HG02840 (cell line): ENCODE results near the gene HIVEP3.

Experiments
- ATAC-seq: cut with Tn5 transposase; IDR thresholded peaks from one replicate; pipeline ENCODE4 v1.9.1; 2021; ENCODE audit warnings: mild to moderate bottlenecking, moderate library complexity, moderate number of reproducible peaks; ENCODE audit not compliant: unreplicated experiment, low FRiP score

The HIVEP3 gene

GRCh38 chr1:41719590-41719989 lies 199.1 kb downstream of the HIVEP3 start:
- no peak for ATAC-seq

DNA sequence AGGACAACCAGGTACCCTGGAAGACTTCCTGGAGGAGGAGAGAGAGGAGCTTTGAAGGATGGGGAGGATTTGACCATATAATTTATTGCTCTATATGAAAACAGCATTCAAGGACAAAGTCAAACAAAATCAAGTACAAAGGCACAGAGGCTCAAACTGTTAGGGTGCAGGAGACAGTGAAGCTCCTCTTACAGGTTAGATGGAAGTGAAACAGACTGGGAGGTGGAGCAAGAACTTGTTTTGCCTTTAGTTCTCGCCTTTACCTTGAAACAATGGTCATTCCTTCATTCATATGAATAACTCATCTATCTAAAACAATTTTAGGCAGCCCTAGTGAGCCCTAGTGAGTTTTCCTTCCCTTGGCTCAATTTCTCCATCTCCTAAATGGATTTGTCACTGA lies 199.6 kb downstream of the HIVEP3 start:
- no peak for ATAC-seq

- ATAC-seq = no peak
Measured at GRCh38 chr1:41718497-41718896, 200.2 kb downstream of the HIVEP3 start.

DNA sequence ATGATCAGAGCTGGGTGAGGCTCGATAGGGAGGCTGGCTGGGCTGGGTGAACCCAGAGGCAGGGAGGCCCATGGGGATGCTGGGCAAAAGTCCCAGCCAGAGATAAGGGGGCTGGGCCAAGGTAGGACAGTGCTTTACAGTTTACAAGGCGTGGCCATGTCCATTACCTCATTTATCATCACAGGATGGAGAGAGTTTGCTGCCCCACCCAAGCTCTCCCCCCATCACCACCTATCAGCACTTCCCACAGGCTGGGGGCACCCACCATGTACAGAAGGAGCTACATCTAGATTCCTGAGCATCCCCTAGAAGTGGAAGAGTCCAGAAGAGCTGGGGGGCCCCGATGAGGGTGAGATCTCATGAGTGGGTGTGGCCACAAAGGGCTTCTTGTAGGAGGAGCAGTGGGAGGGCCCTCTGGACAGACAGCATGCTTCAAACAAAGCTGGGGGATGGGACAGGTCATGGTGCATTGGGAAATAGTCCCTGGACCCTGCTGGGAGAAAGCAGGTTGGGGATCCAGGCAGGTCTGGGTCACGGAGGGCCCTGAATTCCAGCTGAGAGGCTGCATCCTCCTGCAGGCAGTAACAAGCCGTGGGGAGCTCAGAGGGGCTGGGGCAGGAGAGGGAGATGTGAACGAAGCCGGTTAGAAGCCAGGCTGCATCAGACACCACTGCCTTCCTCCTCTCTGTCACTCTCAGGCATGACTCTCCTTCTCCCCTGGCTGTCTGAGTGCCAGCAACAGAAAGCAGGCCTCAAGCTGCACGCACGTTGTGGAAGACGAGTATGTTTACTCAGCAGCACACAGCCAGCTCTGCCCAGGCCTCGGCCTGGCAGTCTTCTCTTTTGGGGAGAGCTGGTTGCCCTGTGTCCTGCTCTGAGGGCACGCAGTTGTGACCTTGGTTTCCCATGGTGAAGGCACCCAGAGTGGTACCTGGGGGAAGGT lies 202.3 kb downstream of the HIVEP3 start:
- ATAC-seq = no peak

- ATAC-seq = no peak
Measured at GRCh38 chr1:41715441-41716095, 203.2 kb downstream of the HIVEP3 start.

GRCh38 chr1:41714638-41715389 lies 203.9 kb downstream of the HIVEP3 start:
- ATAC-seq = no peak

DNA sequence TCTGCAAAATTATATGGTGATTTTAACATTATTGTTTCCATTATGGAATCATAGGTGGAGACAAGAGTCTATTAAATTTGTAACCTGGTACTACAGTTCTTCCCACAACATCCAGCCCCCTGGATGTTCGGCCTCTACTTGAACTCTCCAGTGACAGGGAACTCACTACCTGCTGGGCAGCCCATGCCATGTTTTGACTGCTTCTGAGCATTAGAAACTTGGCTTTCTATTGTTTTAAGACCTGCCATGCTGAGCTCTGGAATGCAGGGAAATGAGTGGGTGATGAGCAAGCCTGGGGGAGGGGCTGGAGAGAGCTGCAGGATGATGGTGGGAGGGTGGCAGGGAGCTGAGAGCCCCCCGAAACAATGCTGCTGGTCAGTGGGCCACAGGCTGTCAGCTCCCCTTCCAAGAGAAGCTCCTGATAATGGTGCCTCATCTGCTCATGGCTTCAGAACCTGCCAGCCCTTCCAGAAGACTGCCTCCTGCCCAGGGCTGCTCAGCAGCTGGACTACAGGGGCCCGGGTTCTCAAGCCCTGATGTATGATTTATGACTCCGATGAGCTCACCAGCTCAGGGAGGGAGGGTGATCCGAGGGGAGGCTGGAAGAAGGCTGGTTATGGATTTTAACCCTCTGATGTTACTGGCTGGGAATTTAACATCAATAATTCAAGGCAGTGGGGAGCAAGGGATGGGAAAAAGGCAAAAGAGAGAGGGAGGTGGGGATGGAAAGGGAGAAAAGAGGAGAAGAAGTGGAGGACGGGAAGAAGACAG lies 205.0 kb downstream of the HIVEP3 start:
- no peak for ATAC-seq

- ATAC-seq = no peak
Measured at GRCh38 chr1:41713141-41713540, 205.6 kb downstream of the HIVEP3 start.

DNA sequence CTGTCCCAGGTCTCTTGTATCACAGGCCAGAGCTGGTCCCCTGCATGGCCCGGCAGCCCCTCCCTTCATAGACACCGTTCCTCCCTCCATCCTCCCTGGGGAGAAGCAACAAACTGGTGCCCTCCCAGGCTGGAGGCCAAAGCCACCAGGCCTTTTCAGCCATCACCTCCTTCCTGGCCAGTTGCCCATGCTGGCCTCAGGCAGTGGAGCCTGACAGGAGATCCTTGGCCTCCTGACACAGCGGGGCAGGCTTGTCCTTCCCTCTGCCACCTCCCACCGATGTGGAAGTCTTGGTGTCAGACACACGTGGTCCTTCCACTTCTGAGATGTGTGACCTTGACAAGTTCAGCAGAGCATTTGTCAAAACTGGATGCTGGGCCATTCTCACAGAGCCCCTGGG lies 206.0 kb downstream of the HIVEP3 start:
- no peak for ATAC-seq

DNA sequence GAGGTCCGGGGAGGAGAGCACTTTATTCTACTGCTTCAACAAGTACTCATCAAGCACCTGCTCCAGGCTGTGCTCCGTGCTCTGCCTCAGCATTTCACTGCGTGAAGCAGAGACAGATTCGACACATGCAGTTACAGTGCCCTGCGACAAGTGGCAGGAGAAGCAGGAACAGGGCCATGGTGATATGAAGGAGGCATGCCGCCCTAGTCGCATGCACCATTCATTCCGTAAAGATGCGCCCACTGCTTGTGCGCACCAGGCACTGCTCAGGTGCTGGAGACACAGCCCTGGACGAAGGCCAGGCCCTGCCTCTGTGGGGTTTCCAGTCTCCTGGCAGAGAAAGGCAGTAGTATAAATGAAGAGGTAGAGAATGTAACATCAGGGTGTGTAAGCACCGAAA lies 206.6 kb downstream of the HIVEP3 start:
- no peak for ATAC-seq

DNA sequence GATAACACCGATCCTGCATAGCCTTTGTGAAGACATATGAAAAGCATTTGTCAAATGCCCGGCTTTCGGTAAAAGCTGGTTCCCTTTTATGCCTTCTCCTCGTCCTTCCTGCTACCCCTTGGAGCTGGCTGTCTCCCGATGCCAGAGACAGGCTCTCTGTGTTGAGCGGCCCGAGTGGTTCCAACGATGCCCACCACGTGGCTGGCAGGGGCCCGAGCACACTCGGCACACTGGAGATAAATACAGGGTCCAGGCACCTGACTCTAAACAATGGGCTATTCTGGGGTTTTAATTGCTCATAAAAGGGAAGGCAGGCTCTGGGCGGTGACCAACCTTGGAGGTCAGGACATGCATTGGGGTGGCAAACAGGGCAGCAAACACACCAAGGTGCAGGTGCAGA lies 207.1 kb downstream of the HIVEP3 start:
- no peak for ATAC-seq

DNA sequence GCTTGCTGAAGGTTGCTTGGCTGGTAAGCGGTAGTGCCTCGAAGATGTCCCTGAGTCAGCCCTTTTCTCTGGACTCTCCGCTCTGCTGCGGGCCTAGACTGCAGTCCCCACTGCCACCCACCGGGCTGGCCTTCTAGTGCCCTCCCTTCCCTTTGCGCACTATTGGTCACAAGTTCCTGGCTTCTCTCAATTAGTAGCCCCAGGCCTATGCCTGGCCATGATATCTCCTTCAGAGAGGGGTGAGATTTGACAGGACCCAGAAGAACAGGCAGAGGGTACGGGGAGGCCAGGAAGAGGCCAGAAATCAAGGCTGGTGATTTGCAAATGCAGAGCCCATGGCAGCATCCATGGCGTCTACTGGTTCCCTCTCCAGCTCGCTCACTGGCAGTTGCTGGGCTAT lies 207.7 kb downstream of the HIVEP3 start:
- ATAC-seq = no peak

GRCh38 chr1:41709873-41710272 lies 208.8 kb downstream of the HIVEP3 start:
- no peak for ATAC-seq

DNA sequence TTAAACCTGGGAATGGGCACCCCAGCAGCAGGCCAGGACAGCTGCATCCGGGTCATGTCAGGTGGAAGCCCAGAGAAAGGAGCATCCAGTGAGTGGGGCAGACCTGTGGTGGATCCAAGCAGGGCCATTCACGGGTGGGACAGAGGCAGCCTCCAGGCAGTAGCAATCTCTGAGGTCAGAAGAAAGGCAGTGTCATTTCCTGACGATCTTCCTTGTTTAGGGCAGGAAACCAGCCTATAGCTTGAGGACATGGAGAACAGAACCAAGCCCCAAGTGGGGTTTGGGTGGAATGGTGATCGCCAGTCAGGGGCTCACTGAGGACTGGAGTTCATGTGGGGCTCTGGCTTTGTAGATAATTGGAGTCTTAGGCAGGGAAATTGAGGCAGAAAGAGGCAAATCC lies 209.4 kb downstream of the HIVEP3 start:
- no peak for ATAC-seq

DNA sequence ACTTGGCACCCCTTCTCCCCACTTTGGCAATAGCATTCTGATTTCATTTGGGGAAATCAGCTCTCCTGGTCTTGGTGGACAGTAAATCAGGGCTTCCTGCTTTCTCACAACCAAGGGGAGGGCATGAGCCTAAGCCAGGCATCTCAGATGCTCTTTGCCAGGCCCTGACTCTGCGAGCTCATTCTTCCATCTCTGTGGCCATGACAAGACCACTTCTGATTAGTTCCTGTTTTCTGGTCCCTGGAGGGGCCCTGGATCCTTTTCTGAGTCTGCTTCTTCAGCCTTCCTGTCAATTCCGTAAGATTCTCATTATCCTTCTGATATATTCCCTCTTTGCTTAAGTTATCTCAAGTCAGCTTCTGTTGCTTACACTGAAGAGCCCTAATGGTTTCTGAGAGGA lies 210.4 kb downstream of the HIVEP3 start:
- no peak for ATAC-seq

DNA sequence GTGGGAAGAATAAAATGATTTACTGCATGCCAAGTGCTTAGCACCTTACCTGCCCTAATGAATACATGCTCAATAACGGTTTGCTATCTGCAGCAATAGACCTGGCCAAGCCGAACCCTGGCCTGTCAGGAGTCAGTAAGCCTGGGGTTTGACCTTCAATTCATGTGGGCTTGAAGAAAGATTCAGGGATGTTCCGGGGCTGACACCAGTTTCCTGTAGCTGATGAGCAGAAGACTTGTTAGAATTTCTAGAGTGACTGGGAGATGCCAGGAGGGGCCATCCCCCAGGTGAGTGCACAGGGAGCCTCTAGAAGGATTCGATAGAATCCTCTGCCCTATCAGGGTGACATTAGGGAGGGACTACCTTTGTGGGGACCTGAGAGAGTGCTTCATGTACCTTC lies 210.9 kb downstream of the HIVEP3 start:
- no peak for ATAC-seq

DNA sequence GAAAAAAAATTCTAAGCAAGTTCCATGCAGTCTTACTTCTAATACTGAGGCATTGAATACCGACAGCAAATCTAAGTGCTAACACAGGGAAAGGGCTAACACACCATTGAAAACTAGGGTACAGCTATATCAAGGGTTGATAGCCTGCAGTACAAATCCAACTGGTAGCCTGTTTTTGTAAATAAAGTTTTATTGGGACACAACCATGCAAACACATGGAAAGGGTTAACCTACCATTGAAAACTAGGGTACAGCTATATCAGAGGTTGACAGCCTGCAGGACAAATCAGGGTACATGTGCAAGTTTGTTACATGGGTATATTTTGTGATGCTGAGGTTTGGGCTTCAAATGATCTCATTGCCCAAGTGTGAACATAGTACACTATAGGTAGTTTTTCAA lies 212.9 kb downstream of the HIVEP3 start:
- ATAC-seq = no peak

DNA sequence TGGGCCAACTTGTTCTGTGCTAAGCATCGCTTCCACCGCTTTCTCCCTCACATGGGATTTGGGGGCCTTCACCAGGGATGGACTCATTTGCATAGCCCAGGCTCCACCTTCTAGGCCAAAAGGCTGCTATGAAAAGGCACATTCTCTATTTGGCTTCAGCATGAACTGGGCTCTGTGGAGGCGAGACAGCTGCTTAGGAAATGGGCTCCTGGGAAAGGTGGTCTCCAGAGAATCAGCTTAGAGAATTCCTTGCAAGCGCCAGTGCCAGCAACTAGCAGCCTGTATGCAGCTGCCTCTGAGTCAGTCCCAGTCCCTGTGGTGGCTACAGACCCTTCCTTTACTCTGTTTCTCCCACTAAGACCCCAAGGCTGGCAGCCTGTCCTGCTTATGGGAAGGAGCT lies 214.5 kb downstream of the HIVEP3 start:
- ATAC-seq = no peak

DNA sequence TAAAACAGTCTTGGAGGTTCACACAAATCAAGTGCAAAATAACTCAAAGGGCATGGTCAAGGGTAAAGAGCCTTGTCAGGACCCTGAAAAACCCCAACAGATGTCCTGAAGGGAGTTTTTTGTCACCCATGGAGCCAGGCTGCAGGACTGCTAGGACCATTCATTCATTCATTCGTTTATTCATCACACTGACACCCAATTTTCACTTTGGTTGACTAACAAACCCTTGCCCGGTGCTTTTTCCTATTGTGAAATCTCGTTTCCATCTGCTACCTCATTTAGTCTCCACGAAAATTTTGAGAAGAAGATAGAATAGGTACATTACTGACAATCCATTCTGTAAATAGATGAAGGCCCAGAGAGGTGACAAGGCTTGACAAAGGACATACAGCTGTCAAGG lies 216.0 kb downstream of the HIVEP3 start:
- ATAC-seq = no peak

DNA sequence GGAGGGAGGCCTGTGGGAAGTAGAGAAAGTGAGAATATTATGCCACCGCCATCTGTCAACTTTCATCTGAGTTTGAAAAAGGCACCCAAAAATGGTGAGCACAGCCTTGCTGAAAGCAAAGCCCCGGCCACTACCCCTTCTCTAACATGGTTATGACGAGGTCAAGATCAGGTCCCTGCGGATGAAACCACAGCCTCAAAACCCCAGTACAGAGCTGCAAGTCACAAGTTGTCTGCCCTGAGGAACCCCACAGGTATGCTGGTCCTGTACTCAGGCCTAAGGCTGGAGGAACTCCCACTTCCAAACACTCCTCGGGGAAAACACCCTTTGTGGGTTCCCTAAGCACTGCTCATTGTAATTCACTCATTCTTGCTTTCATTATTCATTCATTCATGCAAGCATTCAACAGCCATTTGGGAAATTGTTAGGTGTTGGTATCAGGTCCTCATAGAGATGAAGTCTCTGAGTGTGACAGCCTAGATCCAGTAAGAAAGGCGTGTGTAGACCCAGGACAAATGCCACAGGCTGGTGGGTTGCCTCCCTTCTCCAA lies 217.7 kb downstream of the HIVEP3 start:
- no peak for ATAC-seq
